ENCODE results near the gene SLC47A1.

GRCh38 chr17:19542247-19542646, 8.6 kb downstream of the SLC47A1 start:
- TF ChIP-seq EZH2 (IDR thresholded peaks at IDR 0.05; ENCODE audit: insufficient read depth, poor library complexity, severe bottlenecking) (no peak), EZH2phosphoT487 (IDR thresholded peaks at IDR 0.05; ENCODE audit: insufficient read depth, low read depth) (no peak)

All from GM23248 (cell line).